A673 (cell line): ENCODE measurements around the gene TIMM13.

ENCODE experiments used
- CTCF ChIP-seq: fragments of 300-800, 200-600 bp; sonication (generic); conservative IDR thresholded peaks from 2 replicates; pipeline ENCODE4 v1.5.1; 2017; ENCODE audit warnings: low read depth, mild to moderate bottlenecking, antibody characterized with exemption, low read length, moderate library complexity, mixed read lengths
- EZH2 ChIP-seq: fragments of 200-600 bp; sonication (generic); IDR thresholded peaks from 2 replicates; pipeline ENCODE4 v1.6.1; 2017; ENCODE audit warnings: borderline replicate concordance, low read depth, mild to moderate bottlenecking, mixed read lengths, antibody characterized with exemption, low read length; ENCODE audit not compliant: poor library complexity, severe bottlenecking

- TF ChIP-seq CTCF, result no peak
- TF ChIP-seq EZH2, result no peak
These were observed 46.8 kb downstream of the TIMM13 start for GRCh38 chr19:2380567-2380966.
